HG03108 (cell line): ENCODE measurements around the gene VRK2.
"Not testable (repeated sequence)": the region's sequence is repeated elsewhere in the genome, so short reads cannot be mapped to it uniquely, and the experiment has no call there.

Source experiments
- ATAC-seq: cut with Tn5 transposase; IDR thresholded peaks from one replicate; pipeline ENCODE4 v1.9.1; 2021; ENCODE audit warnings: moderate library complexity; ENCODE audit not compliant: unreplicated experiment

The VRK2 gene

GRCh38 chr2:58052978-58053377 is 6.4 kb downstream of the VRK2 start:
- no peak for ATAC-seq

- no peak for ATAC-seq
Measured at GRCh38 chr2:58054264-58054663, 7.7 kb downstream of the VRK2 start.

- ATAC-seq: no peak
Measured at GRCh38 chr2:58055033-58055786, 8.6 kb downstream of the VRK2 start.

DNA sequence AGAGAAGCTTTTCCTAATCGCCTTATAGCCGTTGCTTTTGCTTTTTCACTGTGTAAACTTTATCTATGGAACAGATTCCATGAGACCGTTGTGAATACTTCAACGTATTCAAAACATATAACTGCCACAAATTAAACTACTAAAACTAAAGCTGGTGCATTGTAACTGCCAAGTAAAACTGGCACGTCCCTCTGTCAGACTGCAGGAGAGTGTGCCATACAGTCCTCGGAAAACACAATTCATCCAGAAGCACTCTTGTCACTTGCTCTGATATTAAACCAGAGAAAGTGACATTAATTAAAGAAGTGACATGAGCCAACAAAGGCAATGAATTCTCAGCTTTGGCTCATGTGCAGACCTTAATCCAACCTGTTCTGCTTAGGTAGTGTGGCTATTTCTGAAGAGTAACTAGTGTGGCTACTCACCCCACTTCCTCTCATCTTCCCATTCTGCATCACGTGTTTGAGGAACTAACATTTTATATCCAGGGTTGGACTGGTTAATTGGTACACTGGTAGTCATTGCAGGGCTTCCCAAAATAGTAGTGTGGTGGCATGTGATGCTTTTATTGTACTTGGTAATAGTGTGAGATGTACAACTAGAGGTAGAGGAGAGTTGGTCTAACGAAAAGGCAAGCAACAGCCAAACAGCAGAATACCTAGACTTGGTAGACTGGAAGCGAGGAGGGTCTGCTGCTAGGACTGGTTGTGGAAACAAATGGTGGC is 9.7 kb downstream of the VRK2 start:
- ATAC-seq: no peak

DNA sequence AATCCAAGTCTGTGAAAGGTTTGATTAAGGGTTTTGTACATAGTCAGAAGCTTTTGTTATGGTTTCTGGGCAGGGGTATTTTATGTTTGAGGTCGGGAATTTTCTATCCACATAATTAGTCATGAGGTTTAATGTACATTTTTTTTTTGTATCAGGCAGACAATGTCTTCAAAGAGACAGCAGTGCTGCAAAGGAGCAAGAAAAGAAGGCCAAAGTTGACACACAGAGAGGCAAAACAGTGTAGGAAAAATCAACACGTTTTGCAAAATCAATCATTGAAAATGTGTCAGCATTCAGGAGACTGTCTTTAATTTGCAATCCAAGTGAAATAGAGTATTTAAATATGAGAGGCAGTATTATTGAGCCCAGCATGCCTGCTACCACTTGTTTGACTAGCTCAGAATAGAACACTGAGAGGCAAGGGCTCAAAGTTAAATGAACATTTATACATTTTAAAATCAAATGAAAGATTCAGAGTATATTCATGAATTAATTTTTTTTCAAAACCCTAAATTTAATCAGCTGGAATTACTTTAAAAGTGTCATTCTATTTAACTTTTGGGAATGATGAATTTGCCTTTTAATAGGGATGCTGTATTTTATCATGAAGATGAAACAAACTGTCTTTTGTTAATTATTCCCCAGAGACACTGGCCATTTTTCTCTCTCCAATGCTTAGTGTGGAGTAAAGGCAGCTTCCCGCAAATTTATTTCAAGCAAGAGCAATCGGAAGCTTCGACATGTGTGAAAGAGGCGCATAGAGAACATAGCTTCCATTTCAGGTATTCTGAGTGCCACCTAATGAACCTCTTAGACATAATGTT is 11.3 kb downstream of the VRK2 start:
- no peak for ATAC-seq

DNA sequence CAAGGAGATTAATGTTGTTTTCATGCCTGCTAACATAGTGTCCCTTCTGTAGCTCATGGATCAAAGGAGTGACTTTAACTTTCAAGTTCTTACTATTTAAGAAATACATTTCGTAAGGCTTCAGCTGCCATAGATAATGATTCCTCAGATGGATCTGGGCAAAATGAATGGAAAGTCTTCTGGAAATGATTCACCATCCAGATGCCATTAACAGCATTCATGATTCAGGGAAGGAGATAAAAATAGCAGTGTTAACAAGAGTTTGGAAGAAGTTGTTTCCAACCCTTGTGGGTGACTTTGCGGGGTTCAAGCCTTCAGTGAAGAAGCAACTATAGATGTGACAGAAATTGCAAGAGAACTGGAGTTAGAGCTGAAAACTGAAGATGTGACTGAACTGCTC is 17.0 kb downstream of the VRK2 start:
- ATAC-seq: no peak

DNA sequence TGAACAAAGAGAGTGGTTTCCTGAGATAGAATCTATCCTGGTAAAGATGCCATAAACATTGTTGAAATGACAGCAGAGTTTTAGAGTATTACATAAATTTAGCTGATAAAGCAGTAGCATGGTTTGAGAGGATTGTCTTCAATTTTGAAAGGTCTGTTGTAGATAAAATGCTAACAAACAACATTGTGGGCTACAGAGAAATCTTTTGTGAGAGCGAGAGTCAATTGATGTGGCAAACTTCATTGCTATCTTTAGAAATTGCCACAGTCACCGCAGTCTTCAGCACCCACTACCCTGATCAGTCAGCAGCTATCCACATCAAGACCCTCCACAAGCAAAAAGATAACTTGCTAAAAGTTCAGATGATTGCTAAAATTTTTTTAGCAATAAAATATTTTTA is 17.5 kb downstream of the VRK2 start:
- no peak for ATAC-seq

DNA sequence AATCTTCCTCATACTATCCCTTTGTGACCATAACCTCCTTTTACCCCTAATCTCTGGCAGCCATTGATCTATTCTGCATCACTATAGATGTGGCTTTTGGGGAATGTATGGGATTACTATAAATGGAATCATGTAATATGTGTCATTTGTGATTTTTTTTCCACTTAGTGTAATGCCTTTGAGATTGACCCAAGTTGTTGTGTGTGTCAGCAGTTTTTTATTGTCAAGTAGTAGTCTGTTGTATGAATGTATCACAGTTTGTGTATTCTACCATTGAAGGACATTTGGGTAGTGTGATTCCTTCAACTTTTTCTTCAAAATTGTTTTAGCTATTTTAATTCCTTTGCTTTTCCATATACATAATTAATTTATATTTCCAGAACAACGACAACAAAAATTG is 18.6 kb downstream of the VRK2 start:
- no peak for ATAC-seq

GRCh38 chr2:58067001-58067400 is 20.4 kb downstream of the VRK2 start:
- ATAC-seq: no peak

DNA sequence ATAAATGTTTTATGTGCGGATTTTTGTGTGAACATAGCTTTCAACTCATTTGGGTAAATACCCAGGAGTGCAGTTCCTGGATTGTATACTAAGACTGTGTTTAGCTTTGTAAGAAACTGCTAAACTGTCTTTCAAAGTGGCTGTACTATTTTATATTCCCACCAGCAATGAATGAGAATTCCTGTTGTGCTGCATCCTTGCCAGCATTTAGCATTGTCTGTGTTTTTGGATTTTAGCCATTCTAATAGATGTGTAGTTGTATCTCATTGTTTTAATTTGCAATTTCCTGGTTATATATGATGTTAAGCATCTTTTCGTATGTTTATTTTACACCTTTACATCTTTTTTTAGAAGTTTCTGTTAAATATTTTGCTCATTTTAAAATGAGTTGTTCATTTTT is 24.2 kb downstream of the VRK2 start:
- no peak for ATAC-seq

DNA sequence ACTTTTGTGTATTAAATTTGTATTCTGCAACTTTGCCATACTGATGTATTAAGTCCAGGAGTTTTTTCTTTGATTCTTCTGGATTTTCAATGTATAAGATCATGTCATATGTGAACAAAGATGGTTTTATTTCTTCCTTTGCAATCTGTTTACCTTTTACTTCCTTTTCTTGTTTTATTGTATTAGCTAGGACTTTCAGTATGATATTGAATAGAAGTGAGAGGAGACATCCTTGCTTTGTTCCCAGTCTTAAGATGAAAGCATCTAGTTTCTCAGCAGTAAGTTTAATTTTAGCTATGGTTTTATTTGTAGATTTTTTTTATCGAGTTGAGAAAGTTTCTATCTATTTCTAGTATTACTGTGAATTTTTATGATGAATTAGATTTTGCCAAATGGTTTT is 25.5 kb downstream of the VRK2 start:
- ATAC-seq: no peak

DNA sequence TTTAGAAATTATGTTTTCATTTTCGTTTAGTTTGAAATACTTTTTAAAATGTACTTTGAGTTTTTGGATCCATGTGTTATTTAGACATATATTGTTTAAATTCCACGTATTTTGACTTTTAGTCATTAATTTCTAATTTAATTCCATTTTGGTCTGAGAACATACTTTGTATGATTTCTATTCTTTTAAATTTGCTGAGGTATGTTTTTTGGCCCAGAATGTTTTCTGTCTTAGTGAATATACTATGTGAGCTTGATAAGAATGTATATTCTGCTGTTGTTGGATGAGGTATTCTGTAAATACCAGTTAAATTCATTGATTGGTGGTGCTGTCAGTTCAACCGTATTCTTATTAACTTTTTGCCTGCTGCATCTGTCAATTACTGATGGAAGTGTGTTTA is 26.4 kb downstream of the VRK2 start:
- ATAC-seq: no peak

GRCh38 chr2:58073751-58074150 is 27.1 kb downstream of the VRK2 start:
- no peak for ATAC-seq

- no peak for ATAC-seq
Measured at GRCh38 chr2:58081000-58081399, 34.4 kb downstream of the VRK2 start.

DNA sequence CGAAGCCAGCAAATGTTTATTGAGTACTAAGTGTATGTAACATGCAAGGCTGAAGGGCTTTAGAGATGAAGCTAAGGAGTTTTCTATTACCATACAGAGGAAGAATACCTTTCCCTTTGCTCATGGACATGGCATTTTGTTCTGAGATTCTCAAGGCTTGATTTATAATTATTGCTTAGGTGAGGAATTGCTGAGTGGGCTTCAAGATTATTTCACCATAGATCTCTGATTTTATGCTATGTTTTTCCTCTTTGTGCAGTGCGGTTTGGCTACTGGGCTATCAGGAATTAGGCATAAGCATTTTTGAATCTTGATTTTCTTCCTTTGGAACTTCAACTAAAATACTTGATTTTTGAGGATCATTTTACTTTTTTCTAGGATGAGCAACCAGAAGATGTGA is 42.5 kb downstream of the VRK2 start:
- ATAC-seq: no peak

DNA sequence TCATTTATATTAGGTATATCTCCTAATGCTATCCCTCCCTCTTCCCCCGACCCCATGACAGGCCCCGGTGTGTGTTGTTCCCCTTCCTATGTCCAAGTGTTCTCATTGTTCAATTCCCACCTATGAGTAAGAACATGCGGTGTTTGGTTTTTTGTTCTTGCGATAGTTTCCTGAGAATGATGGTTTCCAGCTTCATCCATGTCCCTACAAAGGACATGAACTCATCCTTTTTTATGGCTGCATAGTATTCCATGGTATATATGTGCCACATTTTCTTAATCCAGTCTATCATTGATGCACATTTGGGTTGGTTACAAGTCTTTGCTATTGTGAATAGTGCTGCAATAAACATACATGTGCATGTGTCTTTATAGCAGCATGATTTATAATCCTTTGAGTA is 46.2 kb downstream of the VRK2 start:
- not testable (repeated sequence) for ATAC-seq

DNA sequence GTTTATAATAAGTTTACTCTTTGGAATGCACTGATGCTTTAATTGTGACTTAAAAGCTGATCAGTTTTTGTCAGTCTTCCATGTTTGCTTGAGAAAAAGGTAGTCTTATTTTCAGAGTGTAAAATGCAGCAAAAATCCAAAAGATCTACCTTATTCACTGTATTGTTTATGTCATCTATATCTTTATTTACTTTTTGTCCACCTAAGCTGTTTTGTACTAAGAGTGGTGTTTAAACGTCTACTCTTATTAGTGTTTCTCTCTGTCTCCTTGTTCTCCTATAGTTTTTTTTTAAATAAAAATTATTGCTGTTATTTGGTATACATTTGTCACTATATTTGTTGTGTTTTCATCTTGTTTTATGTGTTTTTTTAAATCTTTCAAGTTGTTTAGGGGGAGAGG is 50.4 kb downstream of the VRK2 start:
- ATAC-seq: no peak

DNA sequence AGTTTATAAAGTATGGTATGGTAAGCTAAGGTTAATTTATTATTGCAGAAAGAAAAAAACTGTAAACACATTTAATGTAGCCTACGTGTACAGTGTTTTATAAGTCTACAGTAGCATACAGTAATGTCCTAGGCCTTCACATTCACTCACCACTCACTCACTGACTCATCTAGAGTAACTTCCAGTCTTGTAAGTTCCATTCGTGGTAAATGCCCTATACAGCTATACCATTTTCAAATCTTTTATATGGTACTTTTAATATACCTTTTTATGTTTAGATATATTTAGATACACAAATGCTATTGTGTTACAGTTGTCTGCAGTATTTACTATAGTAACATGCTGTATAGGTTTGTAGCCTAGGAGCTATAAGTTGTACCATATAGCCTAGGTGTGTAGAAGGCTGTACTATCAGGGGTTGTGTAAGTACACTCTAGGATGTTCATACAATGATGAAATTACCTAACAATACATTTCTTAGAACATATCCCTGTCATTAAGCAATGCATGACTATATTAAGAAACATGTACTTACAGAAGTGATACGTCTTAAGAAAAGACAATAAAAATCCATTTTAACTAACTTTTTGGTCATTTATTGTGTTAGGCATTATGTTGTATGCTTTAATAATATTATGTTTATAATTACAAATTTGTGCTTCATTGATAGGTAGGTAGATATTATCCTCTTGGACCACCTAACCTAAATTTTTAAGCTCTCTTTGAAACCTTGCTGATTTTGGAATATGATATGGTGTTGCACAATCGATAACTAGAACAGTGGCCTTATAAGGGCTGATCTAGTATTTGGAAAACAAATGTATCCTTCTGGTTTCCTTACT is 51.9 kb downstream of the VRK2 start:
- ATAC-seq: no peak

DNA sequence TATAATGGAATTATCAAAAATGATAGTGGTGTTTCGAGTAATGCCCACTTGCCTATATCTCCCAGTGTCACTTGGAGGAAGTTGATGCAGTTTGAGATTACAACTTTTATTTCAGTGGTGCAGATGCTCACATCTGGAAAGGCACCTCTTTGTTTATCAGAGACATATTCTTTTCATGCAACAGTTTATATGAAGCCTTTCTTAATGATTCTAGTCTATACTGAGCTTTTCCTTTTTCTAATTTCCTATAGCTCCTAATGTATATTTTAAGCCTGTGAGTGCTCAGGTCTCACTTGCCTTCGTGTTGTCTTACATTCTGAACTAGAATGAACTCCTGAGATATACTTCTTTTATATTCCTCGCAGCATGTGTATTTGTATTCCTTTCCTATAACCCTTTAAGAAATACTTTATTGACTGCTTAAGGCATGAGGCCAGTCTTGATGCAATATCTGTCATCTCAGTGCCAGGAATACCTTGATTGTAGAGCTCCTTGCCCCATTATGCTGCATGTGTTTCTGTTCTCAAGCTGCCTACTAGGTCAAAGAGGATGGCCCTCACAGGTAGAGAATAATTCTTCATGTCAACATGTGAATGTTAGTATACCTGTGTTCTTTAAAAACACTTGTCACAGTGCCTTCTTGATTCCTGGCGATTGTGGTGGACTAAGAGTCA is 52.6 kb downstream of the VRK2 start:
- no peak for ATAC-seq

- no peak for ATAC-seq
Measured at GRCh38 chr2:58101500-58101899, 54.9 kb downstream of the VRK2 start.
